ENCODE results near the gene LRRC19.

LRRC19 gene

GRCh38 chr9:26947736-26948135 lies 57.7 kb downstream of the LRRC19 start:
- H3K4me3 ChIP-seq (ENCODE audit: low read depth, low read length): peak overlapping the region; percentile 84
- TF ChIP-seq CTCF (IDR thresholded peaks at IDR 0.05; ENCODE audit: borderline replicate concordance, insufficient read depth, low read depth, low read length): no peak

- peak within 1 kb of the TSS; percentile 84 for H3K4me3 ChIP-seq (ENCODE audit: low read depth, low read length)
- 0 out of 2 replicates have a peak, but pooled peaks have one; percentile 15 for TF ChIP-seq CTCF (IDR thresholded peaks at IDR 0.05; ENCODE audit: borderline replicate concordance, insufficient read depth, low read depth, low read length)
Measured at GRCh38 chr9:26946753-26947727, 58.4 kb downstream of the LRRC19 start, which contains the start of gene PLAA. TSS of gene PLAA (minus strand) at chr9:26947242. CDS start at chr9:26947045, 197 bp downstream.

DNA sequence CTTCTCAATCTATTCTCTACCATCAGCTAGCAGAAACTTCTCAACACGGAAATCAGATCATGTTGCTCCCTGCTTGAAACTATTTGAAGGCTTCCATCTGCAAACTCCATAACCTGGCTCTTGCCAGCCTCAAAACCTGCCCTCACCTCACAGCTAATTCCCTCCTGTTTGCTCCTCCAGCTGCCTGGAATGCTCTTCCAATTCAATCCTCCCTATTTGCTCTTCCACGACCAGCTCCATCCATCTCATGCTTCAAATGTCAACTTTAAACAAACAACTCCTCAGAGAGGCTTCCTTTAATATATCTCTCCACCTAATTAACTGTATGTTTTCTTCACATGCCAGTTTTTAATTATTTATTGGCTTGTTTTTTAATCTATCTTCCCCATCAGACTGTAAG lies 59.9 kb downstream of the LRRC19 start:
- H3K4me3 ChIP-seq (ENCODE audit: low read depth, low read length): peak overlapping the region; percentile 84
- TF ChIP-seq CTCF (IDR thresholded peaks at IDR 0.05; ENCODE audit: borderline replicate concordance, insufficient read depth, low read depth, low read length): no peak
